SU-DHL-6 (cell line): ENCODE results near the gene ABCG8.

Experiments used
- CTCF ChIP-seq: fragments of 200-600 bp; sonication (generic); IDR thresholded peaks from one replicate; pipeline ENCODE4 v1.5.1; 2017; ENCODE audit warnings: antibody characterized with exemption, mild to moderate bottlenecking, low read length, moderate library complexity; ENCODE audit not compliant: insufficient read depth, poor library complexity, severe bottlenecking
- EZH2phosphoT487 ChIP-seq: fragments of 200-600 bp; sonication (generic), shearing (Covaris generic); conservative IDR thresholded peaks from 2 replicates; pipeline ENCODE4 v1.6.1; 2018; ENCODE audit warnings: mild to moderate bottlenecking, antibody characterized with exemption, low read length, moderate library complexity, mixed read lengths

- TF ChIP-seq CTCF, result no peak
- TF ChIP-seq EZH2phosphoT487, result no peak
Observed at GRCh38 chr2:43905871-43906270, 67.1 kb downstream of the ABCG8 start.
